ENCODE results near the gene SVIP.
A peak's percentile ranks its signal among the peaks of the same experiment; 100 is the strongest.

The SVIP gene

GRCh38 chr11:22829231-22830081 lies at the start of gene SVIP:
SVIP (minus strand) TSS chr11:22829801; CDS start chr11:22829748, 53 bp downstream.
- peak; percentile 83 for DNase-seq (ENCODE audit: low spot score)

GRCh38 chr11:22878604-22879003 lies 49.0 kb upstream of the SVIP start:
- no peak for DNase-seq (ENCODE audit: low spot score)

GRCh38 chr11:22878039-22878438 lies 48.4 kb upstream of the SVIP start:
- no peak for DNase-seq (ENCODE audit: low spot score)

- DNase-seq (ENCODE audit: low spot score): peak; percentile 61
Observed at GRCh38 chr11:22875869-22876473, 46.4 kb upstream of the SVIP start.

- no peak for DNase-seq (ENCODE audit: low spot score)
Observed at GRCh38 chr11:22869325-22869724, 39.7 kb upstream of the SVIP start.

GRCh38 chr11:22860241-22860640 lies 30.6 kb upstream of the SVIP start, which contains the start of gene CCDC179:
CCDC179 (minus strand) TSS chr11:22860474; CDS start chr11:22860421, 53 bp downstream.
- DNase-seq (ENCODE audit: low spot score): no peak

- DNase-seq (ENCODE audit: low spot score): no peak
Observed at GRCh38 chr11:22859756-22860155, 30.2 kb upstream of the SVIP start.

GRCh38 chr11:22851477-22851876 lies 21.9 kb upstream of the SVIP start:
- DNase-seq (ENCODE audit: low spot score): no peak

- DNase-seq (ENCODE audit: low spot score): no peak
Observed at GRCh38 chr11:22846726-22847125, 17.1 kb upstream of the SVIP start.

- peak; percentile 21 for DNase-seq (ENCODE audit: low spot score)
Observed at GRCh38 chr11:22832315-22833015, 2.9 kb upstream of the SVIP start.

GRCh38 chr11:22830082-22830414 lies 447 bp upstream of the SVIP start:
- DNase-seq (ENCODE audit: low spot score): no peak

GRCh38 chr11:22828373-22828772 lies 1.2 kb downstream of the SVIP start:
- DNase-seq (ENCODE audit: low spot score): no peak

GRCh38 chr11:22822203-22822602 lies 7.4 kb downstream of the SVIP start:
- no peak for DNase-seq (ENCODE audit: low spot score)

- no peak for DNase-seq (ENCODE audit: low spot score)
Observed at GRCh38 chr11:22809893-22810292, 19.7 kb downstream of the SVIP start.

GRCh38 chr11:22808571-22809197 lies 20.9 kb downstream of the SVIP start:
- no peak for DNase-seq (ENCODE audit: low spot score)

GRCh38 chr11:22807855-22808570 lies 21.6 kb downstream of the SVIP start:
- DNase-seq (ENCODE audit: low spot score): no peak

GRCh38 chr11:22807391-22807790 lies 22.2 kb downstream of the SVIP start:
- DNase-seq (ENCODE audit: low spot score): no peak

- no peak for DNase-seq (ENCODE audit: low spot score)
Observed at GRCh38 chr11:22802861-22803260, 26.7 kb downstream of the SVIP start.

- no peak for DNase-seq (ENCODE audit: low spot score)
Observed at GRCh38 chr11:22800482-22800881, 29.1 kb downstream of the SVIP start.

- no peak for DNase-seq (ENCODE audit: low spot score)
Observed at GRCh38 chr11:22798901-22799300, 30.7 kb downstream of the SVIP start.

- DNase-seq (ENCODE audit: low spot score): no peak
Observed at GRCh38 chr11:22797047-22797446, 32.6 kb downstream of the SVIP start.

- no peak for DNase-seq (ENCODE audit: low spot score)
Observed at GRCh38 chr11:22795914-22796313, 33.7 kb downstream of the SVIP start.

Measured in COLO829 (cell line).